ENCODE results near the gene RNF4.
A peak's percentile ranks its signal among the peaks of the same experiment; 100 is the strongest.
"Not testable (repeated sequence)": the region's sequence is repeated elsewhere in the genome, so short reads cannot be mapped to it uniquely, and the experiment has no call there.

Gene RNF4

GRCh38 chr4:2489081-2489805, 20.3 kb downstream of the RNF4 start:
- DNase-seq: no peak

- no peak for DNase-seq
Observed at GRCh38 chr4:2489841-2490552, 21.1 kb downstream of the RNF4 start.

GRCh38 chr4:2492970-2493369, 24.1 kb downstream of the RNF4 start:
- DNase-seq: no peak

- no peak for DNase-seq
Observed at GRCh38 chr4:2494992-2495391, 26.1 kb downstream of the RNF4 start.

GRCh38 chr4:2497324-2497723, 28.4 kb downstream of the RNF4 start:
- DNase-seq: no peak

GRCh38 chr4:2497931-2498330, 29.0 kb downstream of the RNF4 start:
- DNase-seq: no peak

- peak in 1 of 5 experiments; percentile 52 for DNase-seq
Observed at GRCh38 chr4:2500547-2500946, 31.6 kb downstream of the RNF4 start.

GRCh38 chr4:2501034-2501594, 32.2 kb downstream of the RNF4 start:
- DNase-seq: no peak

- DNase-seq: no peak
Observed at GRCh38 chr4:2503809-2504208, 34.9 kb downstream of the RNF4 start.

GRCh38 chr4:2507259-2507658, 38.4 kb downstream of the RNF4 start:
- no peak for DNase-seq

- no peak for DNase-seq
Observed at GRCh38 chr4:2507855-2508254, 38.9 kb downstream of the RNF4 start.

- no peak for DNase-seq
Observed at GRCh38 chr4:2510351-2511259, 41.7 kb downstream of the RNF4 start.

- peak in 2 of 5 experiments; percentile 48 to 60 for DNase-seq
Observed at GRCh38 chr4:2511645-2512131, 42.8 kb downstream of the RNF4 start.

GRCh38 chr4:2512396-2513135, 43.7 kb downstream of the RNF4 start:
- DNase-seq: no peak

- not testable (repeated sequence) for DNase-seq
Observed at GRCh38 chr4:2514193-2514592, 45.3 kb downstream of the RNF4 start.

- not testable (repeated sequence) for DNase-seq
Observed at GRCh38 chr4:2514944-2515343, 46.0 kb downstream of the RNF4 start.

- DNase-seq: no peak
Observed at GRCh38 chr4:2515830-2516550, 47.1 kb downstream of the RNF4 start.

GRCh38 chr4:2516635-2517034, 47.7 kb downstream of the RNF4 start:
- DNase-seq: no peak

- no peak for DNase-seq
Observed at GRCh38 chr4:2526559-2526958, 57.7 kb downstream of the RNF4 start.

GRCh38 chr4:2534904-2535375, 66.0 kb downstream of the RNF4 start:
- no peak for DNase-seq
